PFSK-1 (cell line): ENCODE results near the gene PCNX3.

Experiments used
- POLR2AphosphoS5 ChIP-seq: IDR thresholded peaks from 2 replicates; pipeline ENCODE4 v1.6.1; 2012; ENCODE audit warnings: low read depth, mild to moderate bottlenecking, control low read depth, low read length, moderate library complexity
- SIN3A ChIP-seq: IDR thresholded peaks from 2 replicates; pipeline ENCODE4 v1.6.1; 2012; ENCODE audit warnings: mild to moderate bottlenecking, low read length, moderate library complexity, borderline replicate concordance; ENCODE audit not compliant: insufficient read depth

- TF ChIP-seq POLR2AphosphoS5 (no peak), SIN3A (no peak)
These were observed 57.4 kb downstream of the PCNX3 start for GRCh38 chr11:65672982-65673381.
